ENCODE measurements around the gene VGLL4.

The VGLL4 gene

DNA sequence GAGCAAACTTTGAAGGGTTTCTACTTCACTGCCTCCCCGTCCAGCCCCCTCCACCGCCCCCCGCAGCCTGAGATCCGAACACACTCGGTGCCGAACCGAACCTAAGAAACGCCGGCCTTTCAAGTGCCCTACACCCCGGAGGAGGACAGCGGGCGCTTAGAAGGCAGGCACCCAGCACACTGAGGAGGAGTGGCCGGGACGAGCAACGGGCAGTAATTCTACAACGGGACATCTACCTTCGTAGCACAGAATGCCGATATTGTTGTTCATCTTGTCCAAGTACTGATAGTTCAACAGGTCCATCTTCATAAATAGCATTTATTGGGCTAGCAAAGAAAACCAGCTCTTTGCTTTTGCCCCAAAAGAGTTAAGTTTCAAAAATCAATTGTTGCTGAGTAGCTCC, 513 bp downstream of the VGLL4 start:
- no peaks in the 10 kb centered on the region for H3K27me3 ChIP-seq (ENCODE audit: control insufficient read depth, insufficient read depth, low read length)
- H3K36me3 ChIP-seq (ENCODE audit: control insufficient read depth, insufficient read depth, low read length): no peaks in the 10 kb centered on the region
- H3K9ac ChIP-seq (ENCODE audit: low read length): peak overlapping the region; percentile 35
- peak overlapping the region; percentile 85 for H3K4me3 ChIP-seq (ENCODE audit: low read length)
- H3K4me1 ChIP-seq (ENCODE audit: control insufficient read depth, insufficient read depth, low read length): peaks cover 19% of the 10 kb centered on the region
- peak overlapping the region; percentile 87 for H3K27ac ChIP-seq (ENCODE audit: low read depth, low read length)

GRCh38 chr3:11642431-11643191, 1.1 kb downstream of the VGLL4 start:
- Histone ChIP-seq H3K4me3 (ENCODE audit: low read length) (peak overlapping the region; percentile 85), H3K4me1 (ENCODE audit: control insufficient read depth, insufficient read depth, low read length) (peaks cover 22% of the 10 kb centered on the region), H3K27ac (ENCODE audit: low read depth, low read length) (peak overlapping the region; percentile 87), H3K9ac (ENCODE audit: low read length) (peak overlapping the region; percentile 8), H3K27me3 (ENCODE audit: control insufficient read depth, insufficient read depth, low read length) (no peaks in the 10 kb centered on the region), H3K36me3 (ENCODE audit: control insufficient read depth, insufficient read depth, low read length) (no peaks in the 10 kb centered on the region)

- Histone ChIP-seq H3K4me1 (ENCODE audit: control insufficient read depth, insufficient read depth, low read length) (peaks cover 25% of the 10 kb centered on the region), H3K36me3 (ENCODE audit: control insufficient read depth, insufficient read depth, low read length) (no peaks in the 10 kb centered on the region), H3K9ac (ENCODE audit: low read length) (peak overlapping the region; percentile 27), H3K27ac (ENCODE audit: low read depth, low read length) (peak overlapping the region; percentile 87), H3K27me3 (ENCODE audit: control insufficient read depth, insufficient read depth, low read length) (no peaks in the 10 kb centered on the region), H3K4me3 (ENCODE audit: low read length) (peak overlapping the region; percentile 85)
Observed at GRCh38 chr3:11641683-11642430, 1.9 kb downstream of the VGLL4 start.

- H3K9ac ChIP-seq (ENCODE audit: low read length): no peak overlapping the region
- H3K4me1 ChIP-seq (ENCODE audit: control insufficient read depth, insufficient read depth, low read length): peaks cover 31% of the 10 kb centered on the region
Observed at GRCh38 chr3:11641316-11641682, 2.4 kb downstream of the VGLL4 start.

DNA sequence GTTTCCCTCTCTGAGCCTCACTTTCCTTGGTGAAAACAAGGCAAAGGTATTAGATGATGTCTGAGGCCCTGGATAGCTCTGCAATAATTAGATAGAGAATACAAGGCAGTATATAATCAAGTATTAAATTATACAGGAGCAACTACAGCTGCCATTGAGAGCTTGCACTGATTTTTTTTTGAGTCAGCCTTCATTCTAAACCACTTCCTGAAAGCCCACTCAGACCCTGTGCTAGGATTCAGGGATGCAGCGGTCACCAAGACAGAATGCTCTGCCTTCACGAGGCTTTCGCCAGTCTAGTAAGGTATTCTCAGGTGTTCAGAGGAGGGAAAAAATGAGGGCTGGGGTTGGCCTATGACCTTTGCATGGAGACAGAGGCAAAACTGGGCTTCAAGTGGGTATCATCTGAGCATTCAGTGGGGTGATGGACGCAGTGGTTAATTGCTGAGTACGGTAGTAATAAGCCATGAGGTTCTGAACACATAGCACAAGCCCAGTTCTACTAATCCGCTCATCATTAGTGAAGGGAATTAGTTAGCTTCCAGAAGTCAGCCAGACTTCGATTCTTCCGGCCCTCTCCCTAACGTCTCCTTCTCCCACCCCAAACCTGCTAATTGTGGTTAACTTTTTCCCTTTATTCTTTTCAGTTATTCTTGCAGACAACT, 3.6 kb downstream of the VGLL4 start:
- peak overlapping the region; percentile 87 for H3K27ac ChIP-seq (ENCODE audit: low read depth, low read length)
- H3K27me3 ChIP-seq (ENCODE audit: control insufficient read depth, insufficient read depth, low read length): no peaks in the 10 kb centered on the region
- H3K9ac ChIP-seq (ENCODE audit: low read length): no peak overlapping the region
- H3K4me1 ChIP-seq (ENCODE audit: control insufficient read depth, insufficient read depth, low read length): peaks cover 38% of the 10 kb centered on the region
- H3K36me3 ChIP-seq (ENCODE audit: control insufficient read depth, insufficient read depth, low read length): no peaks in the 10 kb centered on the region
- H3K4me3 ChIP-seq (ENCODE audit: low read length): no peak overlapping the region

More at GRCh38 chr3:11641316-11641682, 2.4 kb downstream of the VGLL4 start:
- H3K4me3 ChIP-seq (ENCODE audit: low read length): peak overlapping the region; percentile 85
- no peaks in the 10 kb centered on the region for H3K27me3 ChIP-seq (ENCODE audit: control insufficient read depth, insufficient read depth, low read length)
- H3K36me3 ChIP-seq (ENCODE audit: control insufficient read depth, insufficient read depth, low read length): no peaks in the 10 kb centered on the region
- peak overlapping the region; percentile 87 for H3K27ac ChIP-seq (ENCODE audit: low read depth, low read length)

DNA sequence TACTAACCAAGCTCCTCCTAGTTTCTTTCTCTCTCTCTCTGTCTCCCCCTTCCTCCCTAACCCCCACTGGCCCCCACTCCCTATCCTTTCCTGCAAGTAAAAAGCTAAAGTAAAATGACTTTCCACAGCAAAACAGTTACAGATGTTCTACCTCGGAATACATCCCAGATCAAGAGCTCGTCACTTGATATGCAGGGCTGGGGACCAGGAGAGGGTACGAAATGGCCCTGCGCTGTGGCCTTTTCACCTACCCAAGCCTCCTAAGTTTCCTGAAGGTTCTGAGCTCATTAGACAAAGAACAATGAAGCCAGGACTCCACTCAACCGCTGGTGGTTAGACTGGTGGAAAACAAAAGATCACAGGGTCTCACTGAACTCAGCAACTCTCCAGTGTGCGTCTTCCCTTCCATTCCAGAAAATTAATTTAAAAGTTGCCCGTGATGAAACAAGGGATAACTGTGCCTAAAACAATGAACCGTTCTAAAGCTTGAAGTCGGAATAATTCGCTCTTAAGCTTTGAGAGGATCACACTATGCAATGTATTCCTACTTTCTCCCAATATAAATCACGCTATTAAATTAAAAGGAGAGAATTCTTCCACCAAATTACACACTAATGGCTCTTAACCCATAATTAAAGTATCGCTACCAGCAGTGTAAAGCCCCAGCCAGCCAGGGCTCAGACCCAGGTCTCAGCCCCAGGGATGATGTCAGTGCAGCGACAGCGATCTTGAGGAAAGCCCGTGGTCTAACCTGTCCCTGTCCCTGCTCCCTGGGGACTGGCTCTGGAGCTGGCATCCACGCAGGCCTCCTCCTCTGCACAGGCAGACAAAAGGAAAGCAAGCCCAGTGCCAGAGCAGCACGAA, 5.0 kb downstream of the VGLL4 start:
- peak overlapping the region; percentile 43 for H3K4me3 ChIP-seq (ENCODE audit: low read length)
- H3K9ac ChIP-seq (ENCODE audit: low read length): no peak overlapping the region
- peak overlapping the region; percentile 72 for H3K27ac ChIP-seq (ENCODE audit: low read depth, low read length)
- no peaks in the 10 kb centered on the region for H3K27me3 ChIP-seq (ENCODE audit: control insufficient read depth, insufficient read depth, low read length)
- H3K36me3 ChIP-seq (ENCODE audit: control insufficient read depth, insufficient read depth, low read length): no peaks in the 10 kb centered on the region
- peaks cover 40% of the 10 kb centered on the region for H3K4me1 ChIP-seq (ENCODE audit: control insufficient read depth, insufficient read depth, low read length)

GRCh38 chr3:11637901-11638458, 5.7 kb downstream of the VGLL4 start:
- Histone ChIP-seq H3K4me1 (ENCODE audit: control insufficient read depth, insufficient read depth, low read length) (peaks cover 43% of the 10 kb centered on the region), H3K27ac (ENCODE audit: low read depth, low read length) (peak overlapping the region; percentile 72), H3K4me3 (ENCODE audit: low read length) (peak overlapping the region; percentile 43)

GRCh38 chr3:11636394-11636770, 7.3 kb downstream of the VGLL4 start:
- H3K4me3 ChIP-seq (ENCODE audit: low read length): no peak overlapping the region
- H3K27me3 ChIP-seq (ENCODE audit: control insufficient read depth, insufficient read depth, low read length): no peaks in the 10 kb centered on the region
- H3K4me1 ChIP-seq (ENCODE audit: control insufficient read depth, insufficient read depth, low read length): peaks cover 43% of the 10 kb centered on the region
- H3K36me3 ChIP-seq (ENCODE audit: control insufficient read depth, insufficient read depth, low read length): no peaks in the 10 kb centered on the region
- H3K27ac ChIP-seq (ENCODE audit: low read depth, low read length): no peak overlapping the region
- no peak overlapping the region for H3K9ac ChIP-seq (ENCODE audit: low read length)

More at GRCh38 chr3:11637901-11638458, 5.7 kb downstream of the VGLL4 start:
- H3K36me3 ChIP-seq (ENCODE audit: control insufficient read depth, insufficient read depth, low read length): no peaks in the 10 kb centered on the region
- H3K9ac ChIP-seq (ENCODE audit: low read length): no peak overlapping the region
- no peaks in the 10 kb centered on the region for H3K27me3 ChIP-seq (ENCODE audit: control insufficient read depth, insufficient read depth, low read length)

DNA sequence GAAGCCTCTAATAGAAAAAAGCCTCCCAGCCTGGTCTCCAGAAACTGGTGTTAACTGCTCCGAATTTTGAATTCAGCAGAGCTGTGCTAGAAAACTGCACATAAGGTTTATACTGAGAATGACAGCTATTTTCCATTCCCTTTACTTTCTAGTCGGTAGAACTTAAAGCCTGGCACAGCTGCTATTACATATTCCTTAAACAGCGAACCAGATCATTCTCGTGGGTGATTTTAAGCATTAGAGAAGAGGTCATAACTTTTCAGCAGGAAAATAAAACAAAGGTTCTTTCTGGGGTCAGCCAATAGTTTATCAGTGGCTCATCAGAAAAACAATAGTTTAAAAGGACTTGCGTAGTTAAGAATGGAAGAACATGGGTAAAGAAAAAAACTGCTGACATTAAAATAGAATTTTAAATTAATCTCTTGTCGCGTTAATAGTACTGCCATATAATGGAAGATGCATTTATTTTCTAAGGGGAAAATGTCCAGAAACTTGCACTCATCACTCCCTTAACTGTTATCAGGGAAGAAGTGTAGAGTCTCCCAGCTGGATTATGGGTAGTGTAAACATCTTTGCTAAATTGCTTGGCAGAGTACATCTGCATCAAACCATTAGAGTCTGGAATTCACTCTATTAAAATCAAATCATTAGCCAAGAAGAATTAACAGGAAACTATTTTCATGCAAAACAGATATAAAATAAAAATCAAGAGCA, 7.9 kb downstream of the VGLL4 start:
- no peaks in the 10 kb centered on the region for H3K27me3 ChIP-seq (ENCODE audit: control insufficient read depth, insufficient read depth, low read length)
- H3K4me3 ChIP-seq (ENCODE audit: low read length): no peak overlapping the region
- H3K4me1 ChIP-seq (ENCODE audit: control insufficient read depth, insufficient read depth, low read length): peaks cover 43% of the 10 kb centered on the region
- H3K36me3 ChIP-seq (ENCODE audit: control insufficient read depth, insufficient read depth, low read length): no peaks in the 10 kb centered on the region
- peak overlapping the region; percentile 4 for H3K27ac ChIP-seq (ENCODE audit: low read depth, low read length)
- no peak overlapping the region for H3K9ac ChIP-seq (ENCODE audit: low read length)

- Histone ChIP-seq H3K4me3 (ENCODE audit: low read length) (no peak overlapping the region), H3K9ac (ENCODE audit: low read length) (no peak overlapping the region), H3K27ac (ENCODE audit: low read depth, low read length) (peak overlapping the region; percentile 4), H3K4me1 (ENCODE audit: control insufficient read depth, insufficient read depth, low read length) (peaks cover 41% of the 10 kb centered on the region), H3K27me3 (ENCODE audit: control insufficient read depth, insufficient read depth, low read length) (no peaks in the 10 kb centered on the region), H3K36me3 (ENCODE audit: control insufficient read depth, insufficient read depth, low read length) (no peaks in the 10 kb centered on the region)
Observed at GRCh38 chr3:11634974-11635612, 8.6 kb downstream of the VGLL4 start.

- Histone ChIP-seq H3K36me3 (ENCODE audit: control insufficient read depth, insufficient read depth, low read length) (no peaks in the 10 kb centered on the region), H3K9ac (ENCODE audit: low read length) (no peak overlapping the region), H3K27me3 (ENCODE audit: control insufficient read depth, insufficient read depth, low read length) (no peaks in the 10 kb centered on the region), H3K4me3 (ENCODE audit: low read length) (no peak overlapping the region), H3K4me1 (ENCODE audit: control insufficient read depth, insufficient read depth, low read length) (peaks cover 41% of the 10 kb centered on the region), H3K27ac (ENCODE audit: low read depth, low read length) (no peak overlapping the region)
Observed at GRCh38 chr3:11634081-11634635, 9.6 kb downstream of the VGLL4 start.
